ENCODE data around the gene TEX26. TPM values are rescaled to one million over a fixed set of nuclear protein-coding genes. Genes with fewer than 3 reads are reported as not detected.

TEX26 gene
- total and polyA plus RNA-seq, 4 donors: 0.08 to 0.31 TPM; not detected in 2

- Histone ChIP-seq H3K36me3 (ENCODE audit: control insufficient read depth in 4 of 4, insufficient read depth in 3 of 4, low read depth in 1 of 4, low read length in 3 of 4) (no peaks in the 10 kb centered on the region), H3K4me3 (ENCODE audit: low read depth in 1 of 3, low read length in 3 of 3) (no peak overlapping the region), H3K27me3 (ENCODE audit: control insufficient read depth in 4 of 4, insufficient read depth in 4 of 4, low read length in 3 of 4) (no peaks in the 10 kb centered on the region), H3K4me1 (ENCODE audit: control insufficient read depth in 4 of 4, insufficient read depth in 4 of 4, low read length in 3 of 4) (no peaks in the 10 kb centered on the region), H3K9ac (ENCODE audit: low read depth in 1 of 2, low read length in 2 of 2) (no peak overlapping the region), H3K9me3 (ENCODE audit: control insufficient read depth in 4 of 4, low read length in 3 of 4) (no peaks in the 10 kb centered on the region), H3K27ac (ENCODE audit: low read depth in 1 of 2, low read length in 2 of 2) (no peak overlapping the region)
- 87% methylated on average over 3 of the region's 3 CpGs for WGBS
- DNase-seq (ENCODE audit: low spot score): no peak
- TF ChIP-seq JUND (IDR thresholded peaks at IDR 0.05) (no peak), YY1 (IDR thresholded peaks at IDR 0.05) (no peak), ATF3 (IDR thresholded peaks at IDR 0.05) (no peak), CTCF (IDR thresholded peaks at IDR 0.05; ENCODE audit: low read depth, low read length, missing input control) (no peak), FOXA1 (IDR thresholded peaks at IDR 0.05) (no peak), FOXA2 (IDR thresholded peaks at IDR 0.05) (no peak), HNF4G (IDR thresholded peaks at IDR 0.05) (no peak), REST (IDR thresholded peaks at IDR 0.05) (no peak), ZBTB33 (IDR thresholded peaks at IDR 0.05) (no peak), RAD21 (IDR thresholded peaks at IDR 0.05) (no peak), HNF4A (conservative IDR thresholded peaks at IDR 0.05) (no peak), TAF1 (conservative IDR thresholded peaks at IDR 0.05) (no peak), NR2F2 (IDR thresholded peaks at IDR 0.05) (no peak), RXRA (IDR thresholded peaks at IDR 0.05) (no peak)
Observed at GRCh38 chr13:30982906-30983305, 50.5 kb downstream of the TEX26 start.

- no peaks in the 10 kb centered on the region for H3K9me3 ChIP-seq (ENCODE audit: control insufficient read depth in 4 of 4, low read length in 3 of 4)
- no peak overlapping the region for H3K27ac ChIP-seq (ENCODE audit: low read depth in 1 of 2, low read length in 2 of 2)
- DNase-seq (ENCODE audit: low spot score): no peak
- 73% methylated on average over 4 of the region's 4 CpGs for WGBS
- H3K36me3 ChIP-seq (ENCODE audit: control insufficient read depth in 4 of 4, insufficient read depth in 3 of 4, low read depth in 1 of 4, low read length in 3 of 4): no peaks in the 10 kb centered on the region
- no peak overlapping the region for H3K9ac ChIP-seq (ENCODE audit: low read depth in 1 of 2, low read length in 2 of 2)
- no peak for TF ChIP-seq MAX (IDR thresholded peaks at IDR 0.05)
- TF ChIP-seq CTCF (IDR thresholded peaks at IDR 0.05; ENCODE audit: low read depth, low read length, missing input control): no peak
- TF ChIP-seq FOXA2 (IDR thresholded peaks at IDR 0.05): no peak
- TF ChIP-seq RAD21 (IDR thresholded peaks at IDR 0.05): no peak
- no peak for TF ChIP-seq YY1 (IDR thresholded peaks at IDR 0.05)
- TF ChIP-seq NR2F2 (IDR thresholded peaks at IDR 0.05): no peak
- no peak for TF ChIP-seq HNF4G (IDR thresholded peaks at IDR 0.05)
- no peak for TF ChIP-seq JUND (IDR thresholded peaks at IDR 0.05)
- TF ChIP-seq TAF1 (conservative IDR thresholded peaks at IDR 0.05): no peak
- TF ChIP-seq ATF3 (IDR thresholded peaks at IDR 0.05): no peak
- TF ChIP-seq FOXA1 (IDR thresholded peaks at IDR 0.05): no peak
- no peak for TF ChIP-seq RXRA (IDR thresholded peaks at IDR 0.05)
- no peak for TF ChIP-seq REST (IDR thresholded peaks at IDR 0.05)
- no peak for TF ChIP-seq SP1 (IDR thresholded peaks at IDR 0.05)
- no peak for TF ChIP-seq GABPA (IDR thresholded peaks at IDR 0.05 in 1 of 2, conservative IDR thresholded peaks at IDR 0.05 in 1 of 2)
- H3K4me1 ChIP-seq (ENCODE audit: control insufficient read depth in 4 of 4, insufficient read depth in 4 of 4, low read length in 3 of 4): no peaks in the 10 kb centered on the region
- H3K27me3 ChIP-seq (ENCODE audit: control insufficient read depth in 4 of 4, insufficient read depth in 4 of 4, low read length in 3 of 4): no peaks in the 10 kb centered on the region
- H3K4me3 ChIP-seq (ENCODE audit: low read depth in 1 of 3, low read length in 3 of 3): no peak overlapping the region
Observed at GRCh38 chr13:30983431-30983830, 51.0 kb downstream of the TEX26 start.

Data from liver (tissue), 9 donors.